BJ (cell line): ENCODE measurements around the gene PRCP. TPM values are rescaled to one million over a fixed set of nuclear protein-coding genes. Genes with fewer than 3 reads are reported as not detected.

Source experiments
- CTCF ChIA-PET: fragments of 350-600 bp; formaldehyde crosslinking; extraction: SDS; loops from one replicate; lab custom pipeline; 2021; ENCODE audit warnings: antibody characterized with exemption, inconsistent platforms; lab: Yijun Ruan, JAX
- POLR2A ChIA-PET: fragments of 300-600 bp; sonication (Branson Sonifier 250); formaldehyde crosslinking; extraction: SDS; loops from one replicate; lab custom pipeline; 2021; ENCODE audit warnings: antibody characterized with exemption; lab: Charles Lee
- DNase-seq: peaks from one replicate; pipeline ENCODE4 v3.0.0-alpha.2; 2011; ENCODE audit warnings: low read depth
- H3K27me3 ChIP-seq: 2 replicates; pipeline ENCODE4 v1.6.0; 2011; ENCODE audit warnings: low read length; ENCODE audit not compliant: control insufficient read depth, insufficient read depth
- H3K36me3 ChIP-seq: 2 replicates; pipeline ENCODE4 v1.5.1; 2011; ENCODE audit warnings: low read length; ENCODE audit not compliant: control insufficient read depth, insufficient read depth
- H3K4me3 ChIP-seq: 2 replicates; pipeline ENCODE4 v1.5.1; 2011; ENCODE audit warnings: low read depth, mild to moderate bottlenecking, control low read depth, low read length
- CTCF ChIP-seq: IDR thresholded peaks from 2 replicates; pipeline ENCODE4 v1.5.1; 2011; ENCODE audit warnings: low read depth, mild to moderate bottlenecking, control low read depth, inconsistent platforms, low read length, moderate library complexity; ENCODE audit not compliant: insufficient read depth
- polyA plus RNA-seq: library from polyadenylated mRNA; depleted of rRNA; stranded (reverse); fragments of >200 nt; gene quantifications from 2 replicates; pipeline ENCODE4 v1.2.3, GENCODE V29; 2011

PRCP gene
- polyA plus RNA-seq, 1 experiment = 62.0 TPM

DNA sequence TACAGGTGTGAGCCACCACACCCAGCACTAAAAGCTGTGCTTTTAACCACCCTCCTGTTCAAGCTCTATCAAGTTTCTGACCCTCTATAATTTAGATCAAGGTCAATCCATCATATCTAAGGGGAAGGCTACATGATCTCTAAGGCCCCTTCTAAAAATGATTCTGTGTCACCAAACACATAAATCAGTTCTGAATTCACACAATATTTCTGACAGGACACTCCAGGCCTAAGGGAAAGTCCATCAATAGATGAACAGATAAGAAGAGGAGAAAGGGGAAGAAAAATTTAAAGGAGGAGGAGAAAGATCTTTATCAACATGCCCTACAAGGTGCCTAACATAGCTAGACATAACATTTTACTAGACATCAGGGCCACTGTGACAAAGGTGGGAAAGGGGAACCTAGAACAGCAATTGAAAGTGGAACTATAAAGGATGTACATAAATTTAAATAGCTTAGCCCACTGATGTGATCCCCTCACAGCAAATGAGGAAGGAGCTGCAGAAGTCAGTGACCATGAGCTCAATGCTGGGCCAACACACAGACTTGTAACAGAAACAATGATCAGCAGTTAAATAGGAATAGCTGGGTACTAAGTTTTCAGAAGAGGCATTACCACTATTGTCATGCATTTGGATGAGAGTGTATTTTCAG, 4.7 kb downstream of the PRCP start:
- CTCF ChIA-PET = interaction anchor here (1.2 to 3.2 kb wide), 4 partner anchors 10 to 920 kb away, joined by 4 to 8 read pairs (median 4); no protein-coding TSS in a partner anchor

GRCh38 chr11:82892611-82893169, 7.5 kb downstream of the PRCP start:
- POLR2A ChIA-PET = no interaction called here
- no peaks in the 10 kb centered on the region for H3K36me3 ChIP-seq
- CTCF ChIA-PET = interaction anchor here (1.8 kb wide), 1 partner anchor 26 kb away, joined by 8 read pairs; no protein-coding TSS in a partner anchor
- DNase-seq = no peak
- H3K27me3 ChIP-seq = no peaks in the 10 kb centered on the region
- no peak for TF ChIP-seq CTCF
- H3K4me3 ChIP-seq = no peak overlapping the region

More for the DNA sequence above, 4.7 kb downstream of the PRCP start:
- no peaks in the 10 kb centered on the region for H3K27me3 ChIP-seq
- no peak for DNase-seq
- H3K36me3 ChIP-seq = no peaks in the 10 kb centered on the region
- H3K4me3 ChIP-seq = no peak overlapping the region
- POLR2A ChIA-PET = no interaction called here
- no peak for TF ChIP-seq CTCF

DNA sequence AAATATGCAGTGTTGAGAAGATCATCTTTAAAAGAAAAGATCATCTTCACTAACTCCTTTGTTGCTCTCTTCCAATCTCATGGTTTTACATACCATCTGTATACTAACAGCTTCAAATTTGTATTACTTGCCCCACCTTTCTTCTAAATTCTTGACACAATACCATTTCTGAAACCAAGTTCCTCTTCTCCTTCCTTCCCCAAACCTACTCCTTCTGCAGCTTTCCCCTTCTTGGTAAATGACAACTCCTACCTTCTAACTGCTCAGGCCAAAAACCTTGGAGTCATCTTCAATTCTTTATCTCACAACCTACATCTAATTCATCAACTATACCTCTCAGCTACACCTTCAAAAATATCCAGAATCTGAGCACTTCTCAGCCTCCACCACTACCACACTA, 9.3 kb downstream of the PRCP start:
- no peak for DNase-seq
- no peaks in the 10 kb centered on the region for H3K27me3 ChIP-seq
- ChIA-PET POLR2A (no interaction called here), CTCF (no interaction called here)
- H3K36me3 ChIP-seq = no peaks in the 10 kb centered on the region
- no peak overlapping the region for H3K4me3 ChIP-seq
- TF ChIP-seq CTCF = no peak

DNA sequence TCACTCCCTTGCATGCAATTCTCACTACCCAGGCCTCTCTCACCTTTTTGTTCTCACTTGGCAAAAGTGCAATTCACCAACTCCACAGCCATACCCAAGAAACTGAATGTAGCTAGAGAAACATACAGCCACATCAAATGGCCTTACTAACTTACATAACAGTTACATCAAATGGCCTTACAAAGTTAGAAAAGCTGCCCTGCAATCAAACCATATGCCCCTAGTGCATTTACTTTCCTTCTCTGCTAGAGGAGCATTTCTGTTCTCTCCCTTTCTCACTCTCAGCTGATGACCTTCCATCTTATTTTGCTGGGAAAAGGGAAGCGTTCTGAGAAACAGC, 10.3 kb downstream of the PRCP start:
- no peak for TF ChIP-seq CTCF
- ChIA-PET CTCF (interaction anchor here (0.6 to 0.9 kb wide), 2 partner anchors 146 to 361 kb away, joined by 3 read pairs; no protein-coding TSS in a partner anchor), POLR2A (no interaction called here)
- Histone ChIP-seq H3K4me3 (no peak overlapping the region), H3K36me3 (no peaks in the 10 kb centered on the region), H3K27me3 (no peaks in the 10 kb centered on the region)
- no peak for DNase-seq

- Histone ChIP-seq H3K27me3 (no peaks in the 10 kb centered on the region), H3K36me3 (no peaks in the 10 kb centered on the region), H3K4me3 (no peak overlapping the region)
- ChIA-PET CTCF (interaction anchor here (0.6 to 1.1 kb wide), 3 partner anchors 22 to 361 kb away, joined by 3 read pairs; no protein-coding TSS in a partner anchor), POLR2A (no interaction called here)
- TF ChIP-seq CTCF = no peak
- DNase-seq = no peak
These were observed 10.9 kb downstream of the PRCP start for GRCh38 chr11:82889133-82890001.
